Measurements from ENCODE around the gene ZNF665. TPM values are rescaled to one million over a fixed set of nuclear protein-coding genes. Genes with fewer than 3 reads are reported as not detected.
A peak's percentile ranks its signal among the peaks of the same experiment; 100 is the strongest.
"Not testable (repeated sequence)": the region's sequence is repeated elsewhere in the genome, so short reads cannot be mapped to it uniquely, and the experiment has no call there.

The ZNF665 gene
- total and polyA plus RNA-seq, 11 donors, result 0.38 to 3.6 (median 1.00) TPM

- intact Hi-C loops (cut with DNase I), result no loop called here
- Histone ChIP-seq H3K36me3 (peaks cover 15 to 51% (median 24%) of the 10 kb centered on the region in 9 donors), H3K27me3 (no peaks in the 10 kb centered on the region), H3K4me1 (no peaks in the 10 kb centered on the region), H3K9me3 (peaks cover 26 to 100% (median 98%) of the 10 kb centered on the region in 12 donors), H3K4me3 (no peak overlapping the region), H3K27ac (no peak overlapping the region)
- no peak for ATAC-seq
- 96 to 100% (median 97%) methylated on average over 2 of the region's 2 CpGs for WGBS, 4 donors
- TF ChIP-seq, protein P1, sequence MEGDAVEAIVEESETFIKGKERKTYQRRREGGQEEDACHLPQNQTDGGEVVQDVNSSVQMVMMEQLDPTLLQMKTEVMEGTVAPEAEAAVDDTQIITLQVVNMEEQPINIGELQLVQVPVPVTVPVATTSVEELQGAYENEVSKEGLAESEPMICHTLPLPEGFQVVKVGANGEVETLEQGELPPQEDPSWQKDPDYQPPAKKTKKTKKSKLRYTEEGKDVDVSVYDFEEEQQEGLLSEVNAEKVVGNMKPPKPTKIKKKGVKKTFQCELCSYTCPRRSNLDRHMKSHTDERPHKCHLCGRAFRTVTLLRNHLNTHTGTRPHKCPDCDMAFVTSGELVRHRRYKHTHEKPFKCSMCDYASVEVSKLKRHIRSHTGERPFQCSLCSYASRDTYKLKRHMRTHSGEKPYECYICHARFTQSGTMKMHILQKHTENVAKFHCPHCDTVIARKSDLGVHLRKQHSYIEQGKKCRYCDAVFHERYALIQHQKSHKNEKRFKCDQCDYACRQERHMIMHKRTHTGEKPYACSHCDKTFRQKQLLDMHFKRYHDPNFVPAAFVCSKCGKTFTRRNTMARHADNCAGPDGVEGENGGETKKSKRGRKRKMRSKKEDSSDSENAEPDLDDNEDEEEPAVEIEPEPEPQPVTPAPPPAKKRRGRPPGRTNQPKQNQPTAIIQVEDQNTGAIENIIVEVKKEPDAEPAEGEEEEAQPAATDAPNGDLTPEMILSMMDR (IDR thresholded peaks at IDR 0.05), result no peak
- TF ChIP-seq POLR2A (IDR thresholded peaks at IDR 0.05), result no peak
- DNase-seq, result no peak
Measured at GRCh38 chr19:53212703-53213320, 19.7 kb upstream of the ZNF665 start.

- H3K27ac ChIP-seq; ATAC-seq; DNase-seq; H3K4me3 ChIP-seq; H3K27me3 ChIP-seq; intact Hi-C loops (cut with DNase I); H3K4me1 ChIP-seq: not testable (repeated sequence)
- H3K36me3 ChIP-seq, result peaks cover 15 to 64% (median 31%) of the 10 kb centered on the region in 9 donors
- H3K9me3 ChIP-seq, result peaks cover 26 to 100% (median 95%) of the 10 kb centered on the region in 12 donors
- WGBS, 4 donors, result 85 to 96% (median 89%) methylated on average over 3 of the region's 3 CpGs
Measured at GRCh38 chr19:53211554-53211953, 18.4 kb upstream of the ZNF665 start.

- Histone ChIP-seq H3K4me3 (peak overlapping the region; percentile 22 to 98 (median 74)), H3K36me3 (peaks cover 0 to 15% (median 6%) of the 10 kb centered on the region in 9 donors), H3K9me3 (peaks cover 0 to 43% (median 9%) of the 10 kb centered on the region in 12 donors), H3K27ac (peak overlapping the region; percentile 54 to 97 (median 84)), H3K4me1 (peaks cover 0 to 31% (median 13%) of the 10 kb centered on the region in 12 donors), H3K27me3 (no peaks in the 10 kb centered on the region)
- TF ChIP-seq POLR2A (IDR thresholded peaks at IDR 0.05), result peak in 1 of 2 donors; percentile 84
- TF ChIP-seq, protein P1 (IDR thresholded peaks at IDR 0.05), result no peak
- intact Hi-C loops (cut with DNase I), result loop anchor here (1.0 to 10.0 kb wide), 18 partner anchors 55 to 550 kb away; partner anchors contain the start of genes ZNF677 (in 4 of the 10), ZNF525 (in 3 of the 10), ZNF813 (in 2 of the 10) and ZNF845 (in 2 of the 10)
- DNase-seq (peak; percentile 99), ATAC-seq (peak; percentile 94 to 98 (median 97))
- 0 to 1% (median 1%) methylated on average over 20 to 42 of the region's 42 CpGs for WGBS, 4 donors
Measured at GRCh38 chr19:53196777-53197396, 3.7 kb upstream of the ZNF665 start.

- intact Hi-C loops (cut with DNase I), result loop anchor here (5.0 to 10.0 kb wide), 17 partner anchors 57 to 552 kb away; partner anchors contain the start of genes ZNF677 (in 4 of the 10), ZNF525 (in 2 of the 10), ZNF813 (in 2 of the 10) and ZNF845 (in 2 of the 10)
- DNase-seq (peak in 4 of 5 donors; percentile 68 to 79 (median 75)), ATAC-seq (peak in 3 of 4 donors; percentile 47 to 60 (median 55))
- Histone ChIP-seq H3K27me3 (no peaks in the 10 kb centered on the region), H3K36me3 (peaks cover 0 to 8% (median under 1%) of the 10 kb centered on the region in 9 donors), H3K9me3 (peaks cover 0 to 28% (median 0%) of the 10 kb centered on the region in 12 donors), H3K4me1 (peaks cover 0 to 33% (median 13%) of the 10 kb centered on the region in 12 donors), H3K27ac (peak overlapping the region in 1 of 12 donors; percentile 0), H3K4me3 (no peak overlapping the region)
- TF ChIP-seq, protein P1 (IDR thresholded peaks at IDR 0.05), result peak; percentile 74 to 95 (median 92)
- TF ChIP-seq POLR2A (IDR thresholded peaks at IDR 0.05), result no peak
- 0 to 2% (median 0%) methylated on average over 3 of the region's 3 CpGs for WGBS, 4 donors
Measured at GRCh38 chr19:53195265-53195903, 2.2 kb upstream of the ZNF665 start.

Measured in heart left ventricle (tissue), 16 donors.